Mesendoderm (in vitro differentiated cells): Measurements from ENCODE around the gene GLYR1.

ENCODE experiments used
- DNase-seq: peaks from one replicate; pipeline ENCODE4 v3.0.0; 2013
- H2AK5ac ChIP-seq: 2 replicates; pipeline ENCODE4 v1.6.1; 2013; ENCODE audit warnings: low read length, inconsistent platforms
- H2BK120ac ChIP-seq: 2 replicates; pipeline ENCODE4 v1.6.1; 2013; ENCODE audit warnings: low read depth, mild to moderate bottlenecking, low read length, moderate library complexity, mixed read lengths
- H2BK15ac ChIP-seq: replicated peaks from 2 replicates; pipeline ENCODE4 v1.6.1; 2013; ENCODE audit warnings: low read depth, mild to moderate bottlenecking, moderate library complexity
- H2BK5ac ChIP-seq: 2 replicates; pipeline ENCODE4 v1.6.1; 2013; ENCODE audit warnings: low read length, inconsistent platforms
- H3K18ac ChIP-seq: 2 replicates; pipeline ENCODE4 v1.6.1; 2013; ENCODE audit warnings: mild to moderate bottlenecking, low read length, mixed read lengths
- H3K23ac ChIP-seq: one replicate; pipeline ENCODE4 v1.6.1; 2013; ENCODE audit warnings: low read length
- H3K27ac ChIP-seq: 2 replicates; pipeline ENCODE4 v1.5.1; 2013; ENCODE audit warnings: low read depth, mild to moderate bottlenecking, inconsistent platforms, low read length, moderate library complexity
- H3K27me3 ChIP-seq: 2 replicates; pipeline ENCODE4 v1.6.1; 2013; ENCODE audit warnings: low read length, control low read depth, mild to moderate bottlenecking, inconsistent platforms; ENCODE audit not compliant: insufficient read depth, poor library complexity
- H3K36me3 ChIP-seq: 2 replicates; pipeline ENCODE4 v1.6.1; 2013; ENCODE audit warnings: low read length, inconsistent platforms; ENCODE audit not compliant: control insufficient read depth, insufficient read depth
- H3K4ac ChIP-seq: one replicate; pipeline ENCODE4 v1.6.1; 2013; ENCODE audit warnings: low read depth, mild to moderate bottlenecking, low read length, moderate library complexity
- H3K4me1 ChIP-seq: 2 replicates; pipeline ENCODE4 v1.6.1; 2013; ENCODE audit warnings: low read depth, low read length, inconsistent platforms; ENCODE audit not compliant: control insufficient read depth
- H3K4me2 ChIP-seq: 2 replicates; pipeline ENCODE4 v1.6.1; 2013; ENCODE audit warnings: low read length
- H3K4me3 ChIP-seq: 2 replicates; pipeline ENCODE4 v1.5.1; 2013; ENCODE audit warnings: mild to moderate bottlenecking, low read length
- H3K56ac ChIP-seq: one replicate; pipeline ENCODE4 v1.6.1; 2013; ENCODE audit warnings: low read length
- H3K79me1 ChIP-seq: 2 replicates; pipeline ENCODE4 v1.6.1; 2013; ENCODE audit warnings: low read length, inconsistent platforms
- H3K79me2 ChIP-seq: 2 replicates; pipeline ENCODE4 v1.6.1; 2013; ENCODE audit warnings: mild to moderate bottlenecking, low read length; ENCODE audit not compliant: control insufficient read depth, insufficient read depth
- H3K9ac ChIP-seq: 2 replicates; pipeline ENCODE4 v1.6.1; 2013; ENCODE audit warnings: low read length, inconsistent platforms
- H4K5ac ChIP-seq: one replicate; pipeline ENCODE4 v1.6.1; 2013; ENCODE audit warnings: low read length
- H4K8ac ChIP-seq: one replicate; pipeline ENCODE4 v1.6.1; 2013; ENCODE audit warnings: low read depth, mild to moderate bottlenecking, control low read depth, low read length, moderate library complexity
- WGBS: extraction: QIAGEN DNeasy Blood & Tissue Kit; methylation state at CpG from one replicate; pipeline ENCODE4 v1.1.7; 2013; ENCODE audit warnings: low lambda C conversion rate, missing lambda C conversion rate; ENCODE audit not compliant: insufficient coverage; ENCODE audit errors: extremely low coverage; 5-methylcytosine and 5-hydroxymethylcytosine counted together

Gene GLYR1

GRCh38 chr16:4767872-4768548, 79.1 kb downstream of the GLYR1 start:
- DNase-seq: no peak
- H3K4me1 ChIP-seq: peaks cover 1% of the 10 kb centered on the region
- H3K9ac ChIP-seq: peak overlapping the region; percentile 95
- no CpG with 5 or more reads among the region's 17 CpGs for WGBS
- no peak overlapping the region for H2BK120ac ChIP-seq
- no peak overlapping the region for H3K23ac ChIP-seq
- H4K5ac ChIP-seq: no peak overlapping the region
- H4K8ac ChIP-seq: no peak overlapping the region
- no peaks in the 10 kb centered on the region for H3K27me3 ChIP-seq
- peak overlapping the region; percentile 97 for H3K56ac ChIP-seq
- peaks cover 9% of the 10 kb centered on the region for H3K79me1 ChIP-seq
- peaks cover 2% of the 10 kb centered on the region for H3K36me3 ChIP-seq
- no peak overlapping the region for H3K27ac ChIP-seq
- H2BK15ac ChIP-seq: no peak overlapping the region
- no peak overlapping the region for H3K18ac ChIP-seq
- H3K4me2 ChIP-seq: peak overlapping the region; percentile 97
- peak overlapping the region; percentile 26 for H3K4ac ChIP-seq
- H3K79me2 ChIP-seq: peaks cover 6% of the 10 kb centered on the region
- H3K4me3 ChIP-seq: peak overlapping the region; percentile 70
- H2BK5ac ChIP-seq: no peak overlapping the region
- no peak overlapping the region for H2AK5ac ChIP-seq

GRCh38 chr16:4766875-4767628, 80.0 kb downstream of the GLYR1 start, which contains the start of gene ZNF500:
ZNF500 (minus strand) TSS chr16:4767162; CDS start chr16:4765978, 1,184 bp downstream.
- no peak within 1 kb of the TSS for H3K23ac ChIP-seq
- peaks cover 6% of the 10 kb centered on the region for H3K79me2 ChIP-seq
- H3K79me1 ChIP-seq: peaks cover 9% of the 10 kb centered on the region
- H4K8ac ChIP-seq: no peak within 1 kb of the TSS
- peak within 1 kb of the TSS; percentile 88 for H3K4me2 ChIP-seq
- peak; percentile 98 for DNase-seq
- WGBS: no CpG with 5 or more reads among the region's 72 CpGs
- H3K36me3 ChIP-seq: peaks cover 2% of the 10 kb centered on the region
- no peak within 1 kb of the TSS for H2BK5ac ChIP-seq
- H3K27me3 ChIP-seq: no peaks in the 10 kb centered on the region
- no peak within 1 kb of the TSS for H2BK120ac ChIP-seq
- H3K27ac ChIP-seq: peak within 1 kb of the TSS; percentile 53
- peaks cover 1% of the 10 kb centered on the region for H3K4me1 ChIP-seq
- H2BK15ac ChIP-seq: no peak within 1 kb of the TSS
- peak within 1 kb of the TSS; percentile 53 for H3K18ac ChIP-seq
- peak within 1 kb of the TSS; percentile 93 for H3K56ac ChIP-seq
- H2AK5ac ChIP-seq: no peak within 1 kb of the TSS
- H4K5ac ChIP-seq: no peak within 1 kb of the TSS
- peak within 1 kb of the TSS; percentile 86 for H3K4me3 ChIP-seq
- H3K4ac ChIP-seq: peak within 1 kb of the TSS; percentile 75
- peak within 1 kb of the TSS; percentile 96 for H3K9ac ChIP-seq

GRCh38 chr16:4765511-4766474, 81.3 kb downstream of the GLYR1 start:
- DNase-seq: no peak
- H3K56ac ChIP-seq: peak overlapping the region; percentile 93
- no peak overlapping the region for H4K8ac ChIP-seq
- no peak overlapping the region for H3K4me3 ChIP-seq
- no peak overlapping the region for H3K4ac ChIP-seq
- H3K79me2 ChIP-seq: peaks cover 6% of the 10 kb centered on the region
- no peak overlapping the region for H2BK5ac ChIP-seq
- no peak overlapping the region for H4K5ac ChIP-seq
- H2BK15ac ChIP-seq: no peak overlapping the region
- peaks cover 9% of the 10 kb centered on the region for H3K79me1 ChIP-seq
- no CpG with 5 or more reads among the region's 26 CpGs for whole genome bisulfite sequencing
- H3K4me1 ChIP-seq: peaks cover 1% of the 10 kb centered on the region
- H3K36me3 ChIP-seq: peaks cover 2% of the 10 kb centered on the region
- no peak overlapping the region for H3K18ac ChIP-seq
- no peaks in the 10 kb centered on the region for H3K27me3 ChIP-seq
- H3K4me2 ChIP-seq: peak overlapping the region; percentile 25
- no peak overlapping the region for H3K27ac ChIP-seq
- H2AK5ac ChIP-seq: no peak overlapping the region
- H3K23ac ChIP-seq: no peak overlapping the region
- no peak overlapping the region for H2BK120ac ChIP-seq
- H3K9ac ChIP-seq: peak overlapping the region; percentile 96

GRCh38 chr16:4763791-4764190, 83.3 kb downstream of the GLYR1 start:
- Histone ChIP-seq H3K23ac (no peak overlapping the region), H2BK120ac (no peak overlapping the region), H3K56ac (no peak overlapping the region), H3K79me1 (peaks cover 9% of the 10 kb centered on the region), H3K4me3 (no peak overlapping the region), H2BK5ac (no peak overlapping the region), H3K27ac (no peak overlapping the region), H3K4me2 (no peak overlapping the region), H3K27me3 (no peaks in the 10 kb centered on the region), H3K36me3 (peaks cover 6% of the 10 kb centered on the region), H3K4me1 (peaks cover 1% of the 10 kb centered on the region), H3K18ac (no peak overlapping the region), H3K79me2 (peaks cover 6% of the 10 kb centered on the region), H4K5ac (no peak overlapping the region), H2BK15ac (no peak overlapping the region), H4K8ac (no peak overlapping the region), H3K9ac (no peak overlapping the region), H2AK5ac (no peak overlapping the region), H3K4ac (no peak overlapping the region)
- no CpG with 5 or more reads among the region's 7 CpGs for WGBS
- no peak for DNase-seq

- Histone ChIP-seq H4K8ac (no peak overlapping the region), H3K27ac (no peak overlapping the region), H2BK120ac (no peak overlapping the region), H3K4me2 (no peak overlapping the region), H3K4ac (no peak overlapping the region), H4K5ac (no peak overlapping the region), H3K79me2 (peaks cover 6% of the 10 kb centered on the region), H3K23ac (no peak overlapping the region), H3K4me3 (no peak overlapping the region), H3K56ac (no peak overlapping the region), H3K4me1 (peaks cover 1% of the 10 kb centered on the region), H3K18ac (no peak overlapping the region), H3K36me3 (peaks cover 6% of the 10 kb centered on the region), H3K9ac (no peak overlapping the region), H2BK15ac (no peak overlapping the region), H2AK5ac (no peak overlapping the region), H3K79me1 (peaks cover 9% of the 10 kb centered on the region), H2BK5ac (no peak overlapping the region), H3K27me3 (no peaks in the 10 kb centered on the region)
- WGBS: no CpG with 5 or more reads among the region's 9 CpGs
- no peak for DNase-seq
These were observed 84.9 kb downstream of the GLYR1 start for GRCh38 chr16:4762205-4762604.
